ENCODE data around the gene RAD18. TPM values are rescaled to one million over a fixed set of nuclear protein-coding genes. Genes with fewer than 3 reads are reported as not detected.
A peak's percentile ranks its signal among the peaks of the same experiment; 100 is the strongest.

RAD18 gene
- total and polyA plus RNA-seq, 8 donors: 1.4 to 87.9 (median 4.6) TPM

DNA sequence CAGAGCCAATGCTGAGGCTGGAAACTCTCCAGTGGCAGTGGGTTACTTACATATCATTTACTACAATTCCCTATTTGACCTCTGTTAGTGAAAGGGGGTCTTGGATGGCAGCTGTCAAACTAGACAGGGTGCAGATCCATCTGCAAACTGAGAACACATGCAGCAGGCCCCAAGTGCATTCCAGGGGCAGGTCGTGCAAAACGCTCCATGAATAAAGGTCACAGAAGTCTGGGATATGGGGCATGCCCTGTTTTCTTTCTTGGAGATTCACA is 25.0 kb upstream of the RAD18 start:
- 42 to 68% (median 51%) methylated on average over 2 of the region's 2 CpGs for WGBS, 5 donors
- H3K27me3 ChIP-seq: no peaks in the 10 kb centered on the region
- intact Hi-C loops (cut with DNase I; ENCODE audit: low total_unique reads): no loop called here
- peaks cover 0 to 6% (median 4%) of the 10 kb centered on the region in 4 donors for H3K4me1 ChIP-seq
- TF ChIP-seq, protein P1, sequence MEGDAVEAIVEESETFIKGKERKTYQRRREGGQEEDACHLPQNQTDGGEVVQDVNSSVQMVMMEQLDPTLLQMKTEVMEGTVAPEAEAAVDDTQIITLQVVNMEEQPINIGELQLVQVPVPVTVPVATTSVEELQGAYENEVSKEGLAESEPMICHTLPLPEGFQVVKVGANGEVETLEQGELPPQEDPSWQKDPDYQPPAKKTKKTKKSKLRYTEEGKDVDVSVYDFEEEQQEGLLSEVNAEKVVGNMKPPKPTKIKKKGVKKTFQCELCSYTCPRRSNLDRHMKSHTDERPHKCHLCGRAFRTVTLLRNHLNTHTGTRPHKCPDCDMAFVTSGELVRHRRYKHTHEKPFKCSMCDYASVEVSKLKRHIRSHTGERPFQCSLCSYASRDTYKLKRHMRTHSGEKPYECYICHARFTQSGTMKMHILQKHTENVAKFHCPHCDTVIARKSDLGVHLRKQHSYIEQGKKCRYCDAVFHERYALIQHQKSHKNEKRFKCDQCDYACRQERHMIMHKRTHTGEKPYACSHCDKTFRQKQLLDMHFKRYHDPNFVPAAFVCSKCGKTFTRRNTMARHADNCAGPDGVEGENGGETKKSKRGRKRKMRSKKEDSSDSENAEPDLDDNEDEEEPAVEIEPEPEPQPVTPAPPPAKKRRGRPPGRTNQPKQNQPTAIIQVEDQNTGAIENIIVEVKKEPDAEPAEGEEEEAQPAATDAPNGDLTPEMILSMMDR (IDR thresholded peaks at IDR 0.05): no peak
- TF ChIP-seq POLR2A (IDR thresholded peaks at IDR 0.05): no peak
- no peak for TF ChIP-seq EP300 (IDR thresholded peaks at IDR 0.05)
- no peak for TF ChIP-seq POLR2AphosphoS5 (IDR thresholded peaks at IDR 0.05)
- DNase-seq: no peak
- H3K27ac ChIP-seq: no peak overlapping the region
- H3K9me3 ChIP-seq: no peaks in the 10 kb centered on the region
- peaks cover 0 to 5% (median 2%) of the 10 kb centered on the region in 4 donors for H3K36me3 ChIP-seq
- H3K4me3 ChIP-seq: no peak overlapping the region

DNA sequence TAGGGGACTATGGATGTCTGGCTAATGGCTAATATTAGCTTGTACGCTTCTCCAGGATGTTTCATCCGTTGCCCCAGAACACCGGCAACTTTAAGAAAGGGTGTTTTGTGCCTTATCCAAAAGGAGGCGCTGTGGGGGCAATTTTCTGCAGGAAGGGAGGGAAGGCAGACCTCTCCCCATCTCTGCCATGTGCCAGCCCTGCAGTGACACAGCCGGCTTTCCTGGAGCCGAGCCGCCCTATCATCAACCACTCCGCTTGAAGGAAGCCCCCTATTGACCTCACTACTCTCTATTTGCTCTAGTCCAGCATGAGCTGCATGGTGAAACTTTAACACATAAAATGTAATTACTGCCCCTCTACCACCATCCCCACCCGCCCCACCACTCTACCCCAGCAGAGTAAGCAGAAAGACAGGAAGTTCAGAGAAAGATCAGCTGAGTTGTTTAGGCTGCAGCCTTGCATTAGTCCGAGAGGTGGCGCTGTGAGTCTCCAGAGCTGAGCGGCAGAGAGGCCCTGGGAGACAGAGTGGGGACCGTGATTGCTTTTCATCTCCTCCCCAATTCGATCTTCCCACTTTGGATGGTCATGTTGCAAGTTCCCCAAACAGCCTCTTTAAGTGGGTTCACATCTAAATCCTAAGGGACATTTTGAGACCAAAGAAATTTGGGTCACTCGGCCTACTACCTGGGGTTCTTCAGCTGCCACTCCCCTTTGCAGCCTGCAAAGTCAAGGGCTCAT is 24.5 kb upstream of the RAD18 start:
- DNase-seq: peak; percentile 76 to 88
- no peaks in the 10 kb centered on the region for H3K27me3 ChIP-seq
- H3K27ac ChIP-seq: no peak overlapping the region
- H3K4me3 ChIP-seq: no peak overlapping the region
- TF ChIP-seq POLR2AphosphoS5 (IDR thresholded peaks at IDR 0.05) (no peak), POLR2A (IDR thresholded peaks at IDR 0.05) (no peak), EP300 (IDR thresholded peaks at IDR 0.05) (no peak)
- TF ChIP-seq, protein P1 (IDR thresholded peaks at IDR 0.05): peak in 5 of 7 experiments; percentile 67 to 85 (median 78)
- peaks cover 0 to 3% (median 0%) of the 10 kb centered on the region in 4 donors for H3K36me3 ChIP-seq
- peaks cover 0 to 6% (median 4%) of the 10 kb centered on the region in 4 donors for H3K4me1 ChIP-seq
- intact Hi-C loops (cut with DNase I; ENCODE audit: low total_unique reads): no loop called here
- 23 to 30% (median 26%) methylated on average over 15 of the region's 15 CpGs for WGBS, 5 donors
- no peaks in the 10 kb centered on the region for H3K9me3 ChIP-seq

DNA sequence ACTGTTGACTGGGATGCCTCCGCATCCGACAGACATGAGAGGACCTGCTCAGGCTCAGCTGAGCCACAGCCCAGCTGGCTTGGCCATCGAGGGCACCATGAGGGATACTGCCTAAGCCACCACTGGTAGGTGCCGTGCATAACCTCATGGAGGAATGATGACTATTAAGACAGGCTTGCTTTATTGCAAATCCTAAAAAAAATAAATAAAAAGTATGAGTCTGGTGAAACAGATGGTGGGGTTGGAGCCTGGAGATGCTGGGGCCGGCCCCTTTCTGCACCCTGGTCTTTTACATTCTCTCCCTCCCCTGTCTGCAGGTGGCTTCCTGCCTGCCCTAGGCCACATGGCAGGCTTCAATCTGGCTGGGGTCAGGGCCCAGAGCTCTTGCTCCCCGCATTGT is 24.0 kb upstream of the RAD18 start:
- no peak for DNase-seq
- 69 to 81% (median 75%) methylated on average over 6 of the region's 6 CpGs for WGBS, 5 donors
- no peak for TF ChIP-seq POLR2AphosphoS5 (IDR thresholded peaks at IDR 0.05)
- no peak for TF ChIP-seq POLR2A (IDR thresholded peaks at IDR 0.05)
- TF ChIP-seq, protein P1 (IDR thresholded peaks at IDR 0.05): no peak
- TF ChIP-seq EP300 (IDR thresholded peaks at IDR 0.05): no peak
- peaks cover 0 to 3% (median 0%) of the 10 kb centered on the region in 4 donors for H3K36me3 ChIP-seq
- no peaks in the 10 kb centered on the region for H3K27me3 ChIP-seq
- no peaks in the 10 kb centered on the region for H3K9me3 ChIP-seq
- H3K4me3 ChIP-seq: no peak overlapping the region
- H3K27ac ChIP-seq: no peak overlapping the region
- peaks cover 0 to 6% (median 4%) of the 10 kb centered on the region in 4 donors for H3K4me1 ChIP-seq
- intact Hi-C loops (cut with DNase I; ENCODE audit: low total_unique reads): no loop called here

DNA sequence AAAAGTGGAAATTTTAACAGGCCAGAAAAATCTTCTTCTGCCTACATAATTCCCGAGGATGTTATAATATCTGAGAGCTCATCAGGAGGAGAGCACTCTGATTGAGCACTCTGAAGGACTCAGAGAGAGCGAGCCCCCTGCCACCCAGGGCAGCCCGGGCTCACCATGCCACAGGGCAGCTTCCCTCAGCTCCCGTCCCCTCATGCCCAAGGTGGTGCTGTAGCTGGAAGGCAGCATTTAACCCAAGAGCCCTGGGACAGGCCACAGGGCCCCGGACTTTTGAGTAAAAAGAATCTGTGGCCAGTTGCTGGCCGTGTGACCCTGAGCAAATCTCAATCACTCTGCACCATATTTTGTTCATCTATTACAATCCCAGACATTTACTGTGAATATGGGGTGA is 23.5 kb upstream of the RAD18 start:
- H3K27ac ChIP-seq: no peak overlapping the region
- 88 to 93% (median 90%) methylated on average over 6 of the region's 6 CpGs for WGBS, 5 donors
- no peak for DNase-seq
- H3K4me1 ChIP-seq: peaks cover 0 to 6% (median 4%) of the 10 kb centered on the region in 4 donors
- H3K27me3 ChIP-seq: no peaks in the 10 kb centered on the region
- peaks cover 0 to 3% (median 0%) of the 10 kb centered on the region in 4 donors for H3K36me3 ChIP-seq
- no peak overlapping the region for H3K4me3 ChIP-seq
- H3K9me3 ChIP-seq: no peaks in the 10 kb centered on the region
- intact Hi-C loops (cut with DNase I; ENCODE audit: low total_unique reads): no loop called here
- TF ChIP-seq POLR2AphosphoS5 (IDR thresholded peaks at IDR 0.05) (no peak), EP300 (IDR thresholded peaks at IDR 0.05) (no peak), POLR2A (IDR thresholded peaks at IDR 0.05) (no peak)
- TF ChIP-seq, protein P1 (IDR thresholded peaks at IDR 0.05): no peak
